Lung (tissue), 12 donors: Measurements from ENCODE around the gene RCOR3. TPM values are rescaled to one million over a fixed set of nuclear protein-coding genes. Genes with fewer than 3 reads are reported as not detected.

Experiments used
- ATAC-seq: fragments of 200-7000 bp; cut with Tn5 transposase; one replicate; pipeline ENCODE4 v1.9.1; 2020; ENCODE audit warnings: moderate number of reproducible peaks; ENCODE audit not compliant: insufficient read depth, low FRiP score
- DNase-seq, 3 donors: peaks; one replicate each; pipeline ENCODE4 v3.0.0-alpha.2; 2013 to 2017
- H3K27ac ChIP-seq, 2 donors: one replicate each; pipeline ENCODE4 v1.5.1; 2013; ENCODE audit warnings: mild to moderate bottlenecking in 2 of 2, moderate library complexity in 2 of 2, control low read depth in 1 of 2, inconsistent platforms in 1 of 2, low read depth in 1 of 2, low read length in 1 of 2
- H3K27me3 ChIP-seq, 3 donors: one replicate each; pipeline ENCODE4 v1.5.1; 2013; ENCODE audit warnings: low read length in 2 of 3; ENCODE audit not compliant: control insufficient read depth in 3 of 3, insufficient read depth in 3 of 3
- H3K36me3 ChIP-seq, 4 donors: one replicate each; pipeline ENCODE4 v1.5.1; 2013; ENCODE audit warnings: low read length in 4 of 4, mild to moderate bottlenecking in 1 of 4, moderate library complexity in 1 of 4; ENCODE audit not compliant: control insufficient read depth in 4 of 4, insufficient read depth in 4 of 4
- H3K4me1 ChIP-seq, 5 donors: one replicate each; pipeline ENCODE4 v1.5.1; 2013; ENCODE audit warnings: low read length in 5 of 5, mild to moderate bottlenecking in 2 of 5, moderate library complexity in 1 of 5; ENCODE audit not compliant: control insufficient read depth in 5 of 5, insufficient read depth in 5 of 5
- H3K4me3 ChIP-seq: one replicate; pipeline ENCODE4 v1.5.1; 2013; ENCODE audit warnings: mild to moderate bottlenecking, control low read depth, moderate library complexity
- H3K9ac ChIP-seq, 2 donors: one replicate each; pipeline ENCODE4 v1.5.1; 2013; ENCODE audit warnings: low read length in 2 of 2, control low read depth in 1 of 2; ENCODE audit not compliant: insufficient read depth in 1 of 2
- H3K9me3 ChIP-seq, 4 donors: one replicate each; pipeline ENCODE4 v1.5.1; 2013; ENCODE audit warnings: low read length in 3 of 4, mild to moderate bottlenecking in 1 of 4, moderate library complexity in 1 of 4; ENCODE audit not compliant: control insufficient read depth in 4 of 4, insufficient read depth in 3 of 4
- WGBS, 2 donors: extraction: QIAGEN DNeasy Blood & Tissue Kit; methylation state at CpG; one replicate each; pipeline ENCODE4 v1.1.7; 2013; 5-methylcytosine and 5-hydroxymethylcytosine counted together
- polyA plus RNA-seq, 2 donors: library from polyadenylated mRNA; stranded (reverse); fragments of 200-250 nt; gene quantifications; one replicate each; pipeline ENCODE4 v1.2.1, GENCODE V29; 2013
- total RNA-seq, 2 donors: library from RNA; depleted of rRNA in 1 of 2; stranded (reverse); fragments of >200 nt in 1 of 2; gene quantifications; one replicate each; pipeline ENCODE4 v1.2.1, GENCODE V29; 2014 to 2021
- TF ChIP-seq, protein P1 (sequence below): IDR thresholded peaks from 2 replicates; pipeline ENCODE4 v1.5.1; 2012; ENCODE audit warnings: mild to moderate bottlenecking; ENCODE audit errors: control extremely low read depth, extremely low read depth
- donor health status: control.
- donor health status: control.
- donor health status: Bipolar disorder and iron deficiency.
- donor health status: healthy.
- donor health status: DM: yes; HTN: yes; CAD: no.

Gene RCOR3
- total and polyA plus RNA-seq, 4 donors, result 16.6 to 102 (median 34.4) TPM

- peaks cover 2 to 49% (median 14%) of the 10 kb centered on the region in 4 donors for H3K36me3 ChIP-seq
Observed at GRCh38 chr1:211279340-211279739, 20.2 kb downstream of the RCOR3 start.

DNA sequence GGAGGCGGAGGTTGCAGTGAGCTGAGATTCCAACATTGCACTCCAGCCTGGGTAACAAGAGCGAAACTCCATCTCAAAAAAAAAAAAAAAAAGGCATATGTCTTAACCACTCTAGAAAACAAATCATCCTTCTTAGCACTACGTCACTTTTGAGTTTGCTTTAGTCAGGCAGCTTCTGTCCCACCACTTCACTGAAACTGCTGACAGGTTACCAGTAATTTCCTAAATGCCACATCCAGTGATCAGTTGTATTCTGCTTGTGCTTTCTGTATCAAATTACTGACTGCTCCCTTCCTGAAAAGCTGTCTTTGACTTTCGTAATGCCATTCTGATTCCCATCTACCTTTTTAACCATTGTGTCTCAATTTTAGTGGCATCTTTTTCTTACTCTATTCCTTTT, 21.7 kb downstream of the RCOR3 start:
- no peak for DNase-seq
- no peak overlapping the region for H3K9ac ChIP-seq
- no peak for ATAC-seq
- H3K4me1 ChIP-seq, result peaks cover 0 to 3% (median 0%) of the 10 kb centered on the region in 5 donors
- H3K27me3 ChIP-seq, result no peaks in the 10 kb centered on the region
- H3K4me3 ChIP-seq, result no peak overlapping the region
- WGBS, 2 donors, result 94 to 95% methylated on average over 4 of the region's 4 CpGs
- H3K36me3 ChIP-seq, result peaks cover 2 to 55% (median 23%) of the 10 kb centered on the region in 4 donors
- TF ChIP-seq, protein P1, sequence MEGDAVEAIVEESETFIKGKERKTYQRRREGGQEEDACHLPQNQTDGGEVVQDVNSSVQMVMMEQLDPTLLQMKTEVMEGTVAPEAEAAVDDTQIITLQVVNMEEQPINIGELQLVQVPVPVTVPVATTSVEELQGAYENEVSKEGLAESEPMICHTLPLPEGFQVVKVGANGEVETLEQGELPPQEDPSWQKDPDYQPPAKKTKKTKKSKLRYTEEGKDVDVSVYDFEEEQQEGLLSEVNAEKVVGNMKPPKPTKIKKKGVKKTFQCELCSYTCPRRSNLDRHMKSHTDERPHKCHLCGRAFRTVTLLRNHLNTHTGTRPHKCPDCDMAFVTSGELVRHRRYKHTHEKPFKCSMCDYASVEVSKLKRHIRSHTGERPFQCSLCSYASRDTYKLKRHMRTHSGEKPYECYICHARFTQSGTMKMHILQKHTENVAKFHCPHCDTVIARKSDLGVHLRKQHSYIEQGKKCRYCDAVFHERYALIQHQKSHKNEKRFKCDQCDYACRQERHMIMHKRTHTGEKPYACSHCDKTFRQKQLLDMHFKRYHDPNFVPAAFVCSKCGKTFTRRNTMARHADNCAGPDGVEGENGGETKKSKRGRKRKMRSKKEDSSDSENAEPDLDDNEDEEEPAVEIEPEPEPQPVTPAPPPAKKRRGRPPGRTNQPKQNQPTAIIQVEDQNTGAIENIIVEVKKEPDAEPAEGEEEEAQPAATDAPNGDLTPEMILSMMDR, result no peak
- no peaks in the 10 kb centered on the region for H3K9me3 ChIP-seq
- no peak overlapping the region for H3K27ac ChIP-seq

More at GRCh38 chr1:211279340-211279739, 20.2 kb downstream of the RCOR3 start:
- Histone ChIP-seq H3K27ac (no peak overlapping the region), H3K4me3 (no peak overlapping the region), H3K9me3 (no peaks in the 10 kb centered on the region), H3K27me3 (no peaks in the 10 kb centered on the region), H3K9ac (no peak overlapping the region), H3K4me1 (peaks cover 0 to 4% (median 0%) of the 10 kb centered on the region in 5 donors)
- ATAC-seq (no peak), DNase-seq (no peak)
- TF ChIP-seq, protein P1, result no peak
- 0 to 44% methylated on average over 1 of the region's 1 CpG for WGBS, 2 donors

GRCh38 chr1:211281320-211282022, 22.3 kb downstream of the RCOR3 start:
- no peak overlapping the region for H3K9ac ChIP-seq
- H3K4me1 ChIP-seq, result no peaks in the 10 kb centered on the region
- no peaks in the 10 kb centered on the region for H3K27me3 ChIP-seq
- WGBS, 2 donors, result 80 to 82% methylated on average over 6 of the region's 6 CpGs
- no peak overlapping the region for H3K4me3 ChIP-seq
- TF ChIP-seq, protein P1, result no peak
- DNase-seq (no peak), ATAC-seq (no peak)
- H3K9me3 ChIP-seq, result no peaks in the 10 kb centered on the region
- peak overlapping the region in 1 of 2 donors; percentile 45 for H3K27ac ChIP-seq
- H3K36me3 ChIP-seq, result peaks cover 2 to 51% (median 23%) of the 10 kb centered on the region in 4 donors

DNA sequence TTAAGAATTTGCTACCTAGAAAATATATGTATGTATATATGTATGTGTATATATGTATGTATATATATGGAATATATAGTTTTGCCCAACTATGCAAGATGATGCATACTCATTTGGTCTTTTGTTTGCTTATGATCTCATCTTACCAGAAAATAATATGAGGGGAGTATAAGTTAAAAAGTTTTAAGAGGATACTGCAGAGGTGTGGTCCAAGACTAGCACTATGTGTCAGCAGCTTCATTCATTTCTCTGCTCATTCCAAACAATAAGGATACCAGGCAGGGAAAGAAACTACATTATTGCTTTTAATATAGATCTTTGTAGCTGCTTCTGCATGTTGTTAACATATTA, 22.8 kb downstream of the RCOR3 start:
- no peak for DNase-seq
- no peak for ATAC-seq
- Histone ChIP-seq H3K9ac (no peak overlapping the region), H3K9me3 (no peaks in the 10 kb centered on the region), H3K4me3 (no peak overlapping the region), H3K4me1 (no peaks in the 10 kb centered on the region), H3K36me3 (peaks cover 3 to 51% (median 26%) of the 10 kb centered on the region in 4 donors), H3K27me3 (no peaks in the 10 kb centered on the region), H3K27ac (no peak overlapping the region)
- TF ChIP-seq, protein P1, result no peak
